ENCODE data around the gene CDH13. TPM values are rescaled to one million over a fixed set of nuclear protein-coding genes. Genes with fewer than 3 reads are reported as not detected.

The CDH13 gene
- total RNA-seq, 2 experiments from 2014 or later, result not detected

GRCh38 chr16:83404261-83404660 is 777.5 kb downstream of the CDH13 start:
- no peak for DNase-seq (ENCODE audit: low spot score)
- no peaks in the 10 kb centered on the region for H3K36me3 ChIP-seq (ENCODE audit: insufficient read depth, low read length)
- H4K20me1 ChIP-seq (ENCODE audit: insufficient read depth, low read length), result no peaks in the 10 kb centered on the region
- H3K27ac ChIP-seq (ENCODE audit: low read depth, low read length, poor library complexity, severe bottlenecking), result no peak overlapping the region
- intact Hi-C loops (cut with micrococcal nuclease; ENCODE audit: unreplicated experiment), result no loop called here
- H2AFZ ChIP-seq (ENCODE audit: low read length), result no peak overlapping the region
- H3K9me2 ChIP-seq (ENCODE audit: insufficient read depth, low read length), result no peaks in the 10 kb centered on the region
- H3K4me2 ChIP-seq (ENCODE audit: low read length), result no peak overlapping the region
- ChIA-PET CTCF (ENCODE audit: unreplicated experiment) (no interaction called here), POLR2A (no interaction called here)
- TF ChIP-seq EZH2phosphoT487 (IDR thresholded peaks at IDR 0.05; ENCODE audit: borderline replicate concordance, low read depth, low read length) (no peak), CTCF (conservative IDR thresholded peaks at IDR 0.05; ENCODE audit: low read length) (no peak)
- H3K4me3 ChIP-seq (ENCODE audit: low read depth, low read length, poor library complexity, severe bottlenecking), result no peak overlapping the region
- BruUV-seq (replicated peaks), result no TSS peak
- H3K9me3 ChIP-seq (ENCODE audit: low read length), result no peaks in the 10 kb centered on the region
- no peaks in the 10 kb centered on the region for H3K79me2 ChIP-seq (ENCODE audit: insufficient read depth, low read depth, low read length)
- H3K4me1 ChIP-seq (ENCODE audit: insufficient read depth, low read length, poor library complexity, severe bottlenecking), result no peaks in the 10 kb centered on the region

GRCh38 chr16:83407928-83408327 is 781.2 kb downstream of the CDH13 start:
- TF ChIP-seq EZH2phosphoT487 (IDR thresholded peaks at IDR 0.05; ENCODE audit: borderline replicate concordance, low read depth, low read length) (no peak), CTCF (conservative IDR thresholded peaks at IDR 0.05; ENCODE audit: low read length) (no peak)
- intact Hi-C loops (cut with micrococcal nuclease; ENCODE audit: unreplicated experiment), result no loop called here

GRCh38 chr16:83409347-83409746 is 782.6 kb downstream of the CDH13 start:
- no TSS peak for BruUV-seq (replicated peaks)
- no peak overlapping the region for H3K4me3 ChIP-seq (ENCODE audit: low read depth, low read length, poor library complexity, severe bottlenecking)
- H3K9me2 ChIP-seq (ENCODE audit: insufficient read depth, low read length), result no peaks in the 10 kb centered on the region
- intact Hi-C loops (cut with micrococcal nuclease; ENCODE audit: unreplicated experiment), result no loop called here
- H3K79me2 ChIP-seq (ENCODE audit: insufficient read depth, low read depth, low read length), result no peaks in the 10 kb centered on the region
- H3K4me2 ChIP-seq (ENCODE audit: low read length), result no peak overlapping the region
- H4K20me1 ChIP-seq (ENCODE audit: insufficient read depth, low read length), result no peaks in the 10 kb centered on the region
- H3K36me3 ChIP-seq (ENCODE audit: insufficient read depth, low read length), result no peaks in the 10 kb centered on the region
- TF ChIP-seq EZH2phosphoT487 (IDR thresholded peaks at IDR 0.05; ENCODE audit: borderline replicate concordance, low read depth, low read length) (no peak), CTCF (conservative IDR thresholded peaks at IDR 0.05; ENCODE audit: low read length) (no peak)
- no peak for DNase-seq (ENCODE audit: low spot score)
- H3K4me1 ChIP-seq (ENCODE audit: insufficient read depth, low read length, poor library complexity, severe bottlenecking), result no peaks in the 10 kb centered on the region
- POLR2A ChIA-PET, result no interaction called here
- H3K27ac ChIP-seq (ENCODE audit: low read depth, low read length, poor library complexity, severe bottlenecking), result no peak overlapping the region
- no peak overlapping the region for H2AFZ ChIP-seq (ENCODE audit: low read length)
- no peaks in the 10 kb centered on the region for H3K9me3 ChIP-seq (ENCODE audit: low read length)
- CTCF ChIA-PET (ENCODE audit: unreplicated experiment), result no interaction called here

More at GRCh38 chr16:83407928-83408327, 781.2 kb downstream of the CDH13 start:
- Histone ChIP-seq H2AFZ (ENCODE audit: low read length) (no peak overlapping the region), H3K9me2 (ENCODE audit: insufficient read depth, low read length) (no peaks in the 10 kb centered on the region), H3K4me1 (ENCODE audit: insufficient read depth, low read length, poor library complexity, severe bottlenecking) (no peaks in the 10 kb centered on the region), H4K20me1 (ENCODE audit: insufficient read depth, low read length) (no peaks in the 10 kb centered on the region), H3K27ac (ENCODE audit: low read depth, low read length, poor library complexity, severe bottlenecking) (no peak overlapping the region), H3K4me3 (ENCODE audit: low read depth, low read length, poor library complexity, severe bottlenecking) (no peak overlapping the region), H3K4me2 (ENCODE audit: low read length) (no peak overlapping the region), H3K79me2 (ENCODE audit: insufficient read depth, low read depth, low read length) (no peaks in the 10 kb centered on the region), H3K9me3 (ENCODE audit: low read length) (no peaks in the 10 kb centered on the region), H3K36me3 (ENCODE audit: insufficient read depth, low read length) (no peaks in the 10 kb centered on the region)
- DNase-seq (ENCODE audit: low spot score), result no peak
- CTCF ChIA-PET (ENCODE audit: unreplicated experiment), result no interaction called here
- POLR2A ChIA-PET, result no interaction called here
- BruUV-seq (replicated peaks), result no TSS peak

All from OCI-LY7 (cell line).